Prostate gland (tissue), 2 donors: ENCODE results near the gene CSPG4.

Source experiments
- POLR2A ChIP-seq: fragments of 450-650 bp; IDR thresholded peaks from one replicate; pipeline ENCODE4 v1.6.1; 2016; ENCODE audit warnings: antibody characterized with exemption, mild to moderate bottlenecking
- POLR2AphosphoS5 ChIP-seq: sonication (generic); formaldehyde crosslinking; IDR thresholded peaks from one replicate; pipeline ENCODE4 v1.6.1; 2017; ENCODE audit warnings: antibody characterized with exemption
- TF ChIP-seq, protein P1 (sequence below), 4 experiments: fragments of 200-600 bp in 2 of 4; fragments of 450-650 bp in 2 of 4; sonication (generic) in 2 of 4; IDR thresholded peaks; 1 replicate in 3 of 4; 2 replicates in 1 of 4; pipeline ENCODE4 v1.5.1; 2016 to 2019; ENCODE audit warnings: antibody characterized with exemption in 4 of 4, mild to moderate bottlenecking in 2 of 4, moderate library complexity in 2 of 4

DNA sequence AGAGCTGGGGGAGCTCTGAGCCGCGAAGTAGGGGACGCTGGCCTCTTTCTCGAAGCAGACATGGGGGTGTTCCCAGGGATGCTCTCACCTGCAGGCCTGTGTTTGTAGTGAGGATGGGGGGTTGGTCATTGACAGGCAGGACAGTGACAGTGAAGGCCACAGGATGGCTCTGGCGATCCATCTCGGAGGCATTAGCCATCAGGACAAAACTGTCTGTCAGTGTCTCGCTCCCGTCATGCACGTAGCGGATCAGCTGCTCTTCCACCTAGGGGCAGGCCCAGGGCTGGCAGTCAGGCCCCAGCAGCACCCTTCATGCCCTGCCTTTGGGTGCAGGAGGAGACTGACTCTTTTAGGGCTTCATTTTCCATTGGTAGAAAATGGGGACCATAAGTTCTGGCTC lies 28.0 kb downstream of the CSPG4 start:
- TF ChIP-seq, protein P1, sequence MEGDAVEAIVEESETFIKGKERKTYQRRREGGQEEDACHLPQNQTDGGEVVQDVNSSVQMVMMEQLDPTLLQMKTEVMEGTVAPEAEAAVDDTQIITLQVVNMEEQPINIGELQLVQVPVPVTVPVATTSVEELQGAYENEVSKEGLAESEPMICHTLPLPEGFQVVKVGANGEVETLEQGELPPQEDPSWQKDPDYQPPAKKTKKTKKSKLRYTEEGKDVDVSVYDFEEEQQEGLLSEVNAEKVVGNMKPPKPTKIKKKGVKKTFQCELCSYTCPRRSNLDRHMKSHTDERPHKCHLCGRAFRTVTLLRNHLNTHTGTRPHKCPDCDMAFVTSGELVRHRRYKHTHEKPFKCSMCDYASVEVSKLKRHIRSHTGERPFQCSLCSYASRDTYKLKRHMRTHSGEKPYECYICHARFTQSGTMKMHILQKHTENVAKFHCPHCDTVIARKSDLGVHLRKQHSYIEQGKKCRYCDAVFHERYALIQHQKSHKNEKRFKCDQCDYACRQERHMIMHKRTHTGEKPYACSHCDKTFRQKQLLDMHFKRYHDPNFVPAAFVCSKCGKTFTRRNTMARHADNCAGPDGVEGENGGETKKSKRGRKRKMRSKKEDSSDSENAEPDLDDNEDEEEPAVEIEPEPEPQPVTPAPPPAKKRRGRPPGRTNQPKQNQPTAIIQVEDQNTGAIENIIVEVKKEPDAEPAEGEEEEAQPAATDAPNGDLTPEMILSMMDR (IDR thresholded peaks at IDR 0.05) = no peak
- no peak for TF ChIP-seq POLR2AphosphoS5
- TF ChIP-seq POLR2A = no peak
